Measurements from ENCODE around the gene SERPINH1.

SERPINH1 gene

GRCh38 chr11:75570559-75571139, 8.6 kb downstream of the SERPINH1 start:
- Histone ChIP-seq H3K4me1 (ENCODE audit: insufficient read depth, low read length) (peaks cover 27% of the 10 kb centered on the region), H3K27ac (ENCODE audit: low read depth, low read length) (no peak overlapping the region), H3K36me3 (ENCODE audit: insufficient read depth, low read length) (peaks cover 81% of the 10 kb centered on the region), H3K27me3 (ENCODE audit: control insufficient read depth in 1 of 2, insufficient read depth in 2 of 2, low read length in 2 of 2) (no peaks in the 10 kb centered on the region), H3K4me3 (ENCODE audit: low read depth in 1 of 2, low read length in 2 of 2) (no peak overlapping the region), H3K9ac (ENCODE audit: low read length) (no peak overlapping the region), H3K9me3 (ENCODE audit: low read length) (no peaks in the 10 kb centered on the region)

GRCh38 chr11:75571625-75572024, 9.6 kb downstream of the SERPINH1 start:
- peaks cover 77% of the 10 kb centered on the region for H3K36me3 ChIP-seq (ENCODE audit: insufficient read depth, low read length)
- H3K9ac ChIP-seq (ENCODE audit: low read length), result no peak overlapping the region
- H3K4me1 ChIP-seq (ENCODE audit: insufficient read depth, low read length), result peaks cover 19% of the 10 kb centered on the region
- no peak overlapping the region for H3K27ac ChIP-seq (ENCODE audit: low read depth, low read length)
- H3K4me3 ChIP-seq (ENCODE audit: low read depth in 1 of 2, low read length in 2 of 2), result no peak overlapping the region
- no peaks in the 10 kb centered on the region for H3K9me3 ChIP-seq (ENCODE audit: low read length)
- no peaks in the 10 kb centered on the region for H3K27me3 ChIP-seq (ENCODE audit: control insufficient read depth in 1 of 2, insufficient read depth in 2 of 2, low read length in 2 of 2)

- Histone ChIP-seq H3K9me3 (ENCODE audit: low read length) (no peaks in the 10 kb centered on the region), H3K9ac (ENCODE audit: low read length) (no peak overlapping the region), H3K4me3 (ENCODE audit: low read depth in 1 of 2, low read length in 2 of 2) (no peak overlapping the region), H3K27ac (ENCODE audit: low read depth, low read length) (no peak overlapping the region), H3K4me1 (ENCODE audit: insufficient read depth, low read length) (peaks cover 9% of the 10 kb centered on the region), H3K27me3 (ENCODE audit: control insufficient read depth in 1 of 2, insufficient read depth in 2 of 2, low read length in 2 of 2) (no peaks in the 10 kb centered on the region), H3K36me3 (ENCODE audit: insufficient read depth, low read length) (peaks cover 67% of the 10 kb centered on the region)
Observed at GRCh38 chr11:75572744-75573143, 10.7 kb downstream of the SERPINH1 start.

- H3K27ac ChIP-seq (ENCODE audit: low read depth, low read length), result no peak overlapping the region
- no peak overlapping the region for H3K4me3 ChIP-seq (ENCODE audit: low read depth in 1 of 2, low read length in 2 of 2)
- H3K27me3 ChIP-seq (ENCODE audit: control insufficient read depth in 1 of 2, insufficient read depth in 2 of 2, low read length in 2 of 2), result no peaks in the 10 kb centered on the region
- peak overlapping the region; percentile 29 for H3K9ac ChIP-seq (ENCODE audit: low read length)
- H3K4me1 ChIP-seq (ENCODE audit: insufficient read depth, low read length), result no peaks in the 10 kb centered on the region
- no peaks in the 10 kb centered on the region for H3K9me3 ChIP-seq (ENCODE audit: low read length)
- peaks cover 46% of the 10 kb centered on the region for H3K36me3 ChIP-seq (ENCODE audit: insufficient read depth, low read length)
Observed at GRCh38 chr11:75574698-75575602, 12.9 kb downstream of the SERPINH1 start.

GRCh38 chr11:75576017-75576416, 14.0 kb downstream of the SERPINH1 start:
- Histone ChIP-seq H3K9ac (ENCODE audit: low read length) (no peak overlapping the region), H3K4me1 (ENCODE audit: insufficient read depth, low read length) (no peaks in the 10 kb centered on the region), H3K9me3 (ENCODE audit: low read length) (no peaks in the 10 kb centered on the region), H3K27me3 (ENCODE audit: control insufficient read depth in 1 of 2, insufficient read depth in 2 of 2, low read length in 2 of 2) (no peaks in the 10 kb centered on the region), H3K36me3 (ENCODE audit: insufficient read depth, low read length) (peaks cover 35% of the 10 kb centered on the region), H3K27ac (ENCODE audit: low read depth, low read length) (no peak overlapping the region), H3K4me3 (ENCODE audit: low read depth in 1 of 2, low read length in 2 of 2) (no peak overlapping the region)

- no peaks in the 10 kb centered on the region for H3K4me1 ChIP-seq (ENCODE audit: insufficient read depth, low read length)
- no peak overlapping the region for H3K4me3 ChIP-seq (ENCODE audit: low read depth in 1 of 2, low read length in 2 of 2)
- no peaks in the 10 kb centered on the region for H3K9me3 ChIP-seq (ENCODE audit: low read length)
- no peak overlapping the region for H3K9ac ChIP-seq (ENCODE audit: low read length)
- H3K27ac ChIP-seq (ENCODE audit: low read depth, low read length), result no peak overlapping the region
- H3K27me3 ChIP-seq (ENCODE audit: control insufficient read depth in 1 of 2, insufficient read depth in 2 of 2, low read length in 2 of 2), result no peaks in the 10 kb centered on the region
- peaks cover 30% of the 10 kb centered on the region for H3K36me3 ChIP-seq (ENCODE audit: insufficient read depth, low read length)
Observed at GRCh38 chr11:75576499-75576918, 14.5 kb downstream of the SERPINH1 start.

- Histone ChIP-seq H3K4me1 (ENCODE audit: insufficient read depth, low read length) (no peaks in the 10 kb centered on the region), H3K9me3 (ENCODE audit: low read length) (no peaks in the 10 kb centered on the region), H3K36me3 (ENCODE audit: insufficient read depth, low read length) (peaks cover 23% of the 10 kb centered on the region), H3K9ac (ENCODE audit: low read length) (no peak overlapping the region), H3K27me3 (ENCODE audit: control insufficient read depth in 1 of 2, insufficient read depth in 2 of 2, low read length in 2 of 2) (no peaks in the 10 kb centered on the region), H3K27ac (ENCODE audit: low read depth, low read length) (no peak overlapping the region), H3K4me3 (ENCODE audit: low read depth in 1 of 2, low read length in 2 of 2) (no peak overlapping the region)
Observed at GRCh38 chr11:75577207-75577606, 15.2 kb downstream of the SERPINH1 start.

- no peak overlapping the region for H3K27ac ChIP-seq (ENCODE audit: low read depth, low read length)
- no peak overlapping the region for H3K9ac ChIP-seq (ENCODE audit: low read length)
- peaks cover 6% of the 10 kb centered on the region for H3K36me3 ChIP-seq (ENCODE audit: insufficient read depth, low read length)
- H3K4me1 ChIP-seq (ENCODE audit: insufficient read depth, low read length), result no peaks in the 10 kb centered on the region
- H3K9me3 ChIP-seq (ENCODE audit: low read length), result no peaks in the 10 kb centered on the region
- no peaks in the 10 kb centered on the region for H3K27me3 ChIP-seq (ENCODE audit: control insufficient read depth in 1 of 2, insufficient read depth in 2 of 2, low read length in 2 of 2)
- no peak overlapping the region for H3K4me3 ChIP-seq (ENCODE audit: low read depth in 1 of 2, low read length in 2 of 2)
Observed at GRCh38 chr11:75578977-75579376, 16.9 kb downstream of the SERPINH1 start.

- Histone ChIP-seq H3K4me3 (ENCODE audit: low read depth in 1 of 2, low read length in 2 of 2) (no peak overlapping the region), H3K27me3 (ENCODE audit: control insufficient read depth in 1 of 2, insufficient read depth in 2 of 2, low read length in 2 of 2) (no peaks in the 10 kb centered on the region), H3K4me1 (ENCODE audit: insufficient read depth, low read length) (peaks cover 9% of the 10 kb centered on the region), H3K9me3 (ENCODE audit: low read length) (no peaks in the 10 kb centered on the region), H3K27ac (ENCODE audit: low read depth, low read length) (no peak overlapping the region), H3K9ac (ENCODE audit: low read length) (no peak overlapping the region), H3K36me3 (ENCODE audit: insufficient read depth, low read length) (no peaks in the 10 kb centered on the region)
Observed at GRCh38 chr11:75579841-75580240, 17.8 kb downstream of the SERPINH1 start.

- Histone ChIP-seq H3K4me1 (ENCODE audit: insufficient read depth, low read length) (peaks cover 12% of the 10 kb centered on the region), H3K27me3 (ENCODE audit: control insufficient read depth in 1 of 2, insufficient read depth in 2 of 2, low read length in 2 of 2) (no peaks in the 10 kb centered on the region), H3K9ac (ENCODE audit: low read length) (peak overlapping the region; percentile 85), H3K9me3 (ENCODE audit: low read length) (no peaks in the 10 kb centered on the region), H3K4me3 (ENCODE audit: low read depth in 1 of 2, low read length in 2 of 2) (peak overlapping the region in 1 of 2 donors; percentile 84), H3K36me3 (ENCODE audit: insufficient read depth, low read length) (no peaks in the 10 kb centered on the region), H3K27ac (ENCODE audit: low read depth, low read length) (no peak overlapping the region)
Observed at GRCh38 chr11:75582506-75582894, 20.4 kb downstream of the SERPINH1 start.

- peaks cover 12% of the 10 kb centered on the region for H3K4me1 ChIP-seq (ENCODE audit: insufficient read depth, low read length)
- H3K27ac ChIP-seq (ENCODE audit: low read depth, low read length), result peak overlapping the region; percentile 83
- no peaks in the 10 kb centered on the region for H3K27me3 ChIP-seq (ENCODE audit: control insufficient read depth in 1 of 2, insufficient read depth in 2 of 2, low read length in 2 of 2)
- H3K9me3 ChIP-seq (ENCODE audit: low read length), result no peaks in the 10 kb centered on the region
- peak overlapping the region; percentile 84 to 90 for H3K4me3 ChIP-seq (ENCODE audit: low read depth in 1 of 2, low read length in 2 of 2)
- no peaks in the 10 kb centered on the region for H3K36me3 ChIP-seq (ENCODE audit: insufficient read depth, low read length)
- H3K9ac ChIP-seq (ENCODE audit: low read length), result peak overlapping the region; percentile 85
Observed at GRCh38 chr11:75582895-75583717, 21.1 kb downstream of the SERPINH1 start.

All from muscle layer of colon (tissue), 2 donors.